HEK293T (cell line): ENCODE results near the gene THSD4.

ENCODE experiments used
- CTCF ChIA-PET: fragments of 350-600 bp; formaldehyde crosslinking; extraction: SDS; loops from one replicate; lab custom pipeline; 2021; ENCODE audit warnings: antibody characterized with exemption, inconsistent platforms; lab: Yijun Ruan, JAX
- POLR2A ChIA-PET: fragments of 350-600 bp; formaldehyde crosslinking; extraction: SDS; loops from one replicate; lab custom pipeline; 2020; ENCODE audit warnings: antibody characterized with exemption, inconsistent platforms; lab: Yijun Ruan, JAX
- DNase-seq: peaks from one replicate; pipeline ENCODE4 v3.0.0; 2012; ENCODE audit warnings: mixed read lengths; ENCODE audit errors: extremely low spot score
- ARNT ChIP-seq: fragments of 450-650 bp; IDR thresholded peaks from 2 replicates; pipeline ENCODE4 v1.6.1; 2017; ENCODE audit warnings: mild to moderate bottlenecking
- BHLHE40 ChIP-seq: fragments of 450-650 bp; IDR thresholded peaks from 2 replicates; pipeline ENCODE4 v1.6.1; 2016; ENCODE audit warnings: mild to moderate bottlenecking, moderate library complexity, borderline replicate concordance
- CTBP1 ChIP-seq: fragments of 450-650 bp; IDR thresholded peaks from 2 replicates; pipeline ENCODE4 v1.6.1; 2016; ENCODE audit warnings: borderline replicate concordance
- ELF4 ChIP-seq: fragments of 450-650 bp; IDR thresholded peaks from 2 replicates; pipeline ENCODE4 v1.6.1; 2017; ENCODE audit warnings: antibody characterized with exemption
- FOXA1 ChIP-seq: fragments of 450-650 bp; IDR thresholded peaks from 2 replicates; pipeline ENCODE4 v1.6.1; 2016; ENCODE audit warnings: mild to moderate bottlenecking
- FOXK2 ChIP-seq: fragments of 450-650 bp; IDR thresholded peaks from 2 replicates; pipeline ENCODE4 v1.6.1; 2016; ENCODE audit warnings: mild to moderate bottlenecking
- FOXM1 ChIP-seq: fragments of 450-650 bp; IDR thresholded peaks from 2 replicates; pipeline ENCODE4 v1.6.1; 2017; ENCODE audit warnings: mild to moderate bottlenecking, borderline replicate concordance
- HDGF ChIP-seq: fragments of 450-650 bp; IDR thresholded peaks from 2 replicates; pipeline ENCODE4 v1.6.1; 2017; ENCODE audit warnings: antibody characterized with exemption, borderline replicate concordance
- L3MBTL2 ChIP-seq: fragments of 450-650 bp; conservative IDR thresholded peaks from 2 replicates; pipeline ENCODE4 v1.6.1; 2016; ENCODE audit warnings: mild to moderate bottlenecking
- LEF1 ChIP-seq: fragments of 450-650 bp; IDR thresholded peaks from 2 replicates; pipeline ENCODE4 v1.6.1; 2017; ENCODE audit warnings: mild to moderate bottlenecking, borderline replicate concordance
- NFRKB ChIP-seq: fragments of 450-650 bp; IDR thresholded peaks from 2 replicates; pipeline ENCODE4 v1.6.1; 2016; ENCODE audit warnings: mild to moderate bottlenecking, moderate library complexity
- SP1 ChIP-seq: fragments of 450-650 bp; IDR thresholded peaks from 2 replicates; pipeline ENCODE4 v1.6.1; 2017
- SUZ12 ChIP-seq: fragments of 450-650 bp; IDR thresholded peaks from 2 replicates; pipeline ENCODE4 v1.6.1; 2016; ENCODE audit warnings: mild to moderate bottlenecking
- TARDBP ChIP-seq: fragments of 450-650 bp; IDR thresholded peaks from 2 replicates; pipeline ENCODE4 v1.6.1; 2016
- ZNF384 ChIP-seq: fragments of 450-650 bp; IDR thresholded peaks from 2 replicates; pipeline ENCODE4 v1.6.1; 2016
- TF ChIP-seq, protein P1 (sequence below): fragments of 450-650 bp; IDR thresholded peaks from 2 replicates; pipeline ENCODE4 v1.6.1; 2016

THSD4 gene

DNA sequence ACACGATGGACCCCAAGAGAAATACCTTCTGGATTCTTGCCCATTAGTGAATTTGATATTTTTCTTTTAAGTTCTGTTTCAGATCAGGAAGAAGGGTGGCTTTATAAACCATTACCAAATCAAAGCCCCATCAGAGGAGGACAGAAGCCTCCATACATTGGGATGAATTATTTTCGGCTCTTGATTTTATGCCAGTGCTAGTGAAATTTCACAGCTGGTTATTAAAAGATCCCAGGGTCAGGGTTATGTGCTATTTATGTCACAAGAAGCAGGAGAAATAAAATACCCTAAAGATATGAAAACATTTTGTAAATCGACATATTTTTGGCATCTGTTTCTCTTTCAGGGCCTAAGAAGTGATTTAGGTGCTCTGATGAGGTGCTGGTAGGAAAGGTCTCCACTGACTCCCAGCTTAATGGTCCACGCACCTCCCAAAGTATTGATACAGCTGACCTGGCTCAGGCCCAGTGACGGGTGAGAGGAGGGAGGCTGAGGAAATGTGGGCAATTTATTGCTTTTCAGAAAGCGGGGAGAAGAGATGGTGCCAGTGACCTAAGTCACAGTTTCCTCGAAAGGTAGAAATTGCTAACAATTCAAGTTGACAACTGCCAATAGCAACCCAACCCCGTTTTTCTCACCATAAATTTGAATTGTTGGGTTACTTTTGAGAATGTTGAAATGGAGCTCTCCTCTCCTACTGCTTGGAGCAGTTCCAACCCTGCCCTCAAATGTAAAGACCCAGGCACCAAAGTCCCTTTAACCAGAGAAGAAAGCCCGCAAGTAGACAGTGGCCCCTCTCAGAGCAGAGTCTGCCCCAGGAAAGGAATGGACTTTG lies 379.5 kb downstream of the THSD4 start:
- TF ChIP-seq FOXK2 (no peak), NFRKB (no peak), LEF1 (no peak), TARDBP (no peak), ARNT (no peak), ELF4 (no peak), SUZ12 (no peak), L3MBTL2 (no peak), SP1 (no peak), FOXM1 (no peak), BHLHE40 (no peak), HDGF (no peak), CTBP1 (no peak), FOXA1 (no peak), ZNF384 (no peak)
- TF ChIP-seq, protein P1, sequence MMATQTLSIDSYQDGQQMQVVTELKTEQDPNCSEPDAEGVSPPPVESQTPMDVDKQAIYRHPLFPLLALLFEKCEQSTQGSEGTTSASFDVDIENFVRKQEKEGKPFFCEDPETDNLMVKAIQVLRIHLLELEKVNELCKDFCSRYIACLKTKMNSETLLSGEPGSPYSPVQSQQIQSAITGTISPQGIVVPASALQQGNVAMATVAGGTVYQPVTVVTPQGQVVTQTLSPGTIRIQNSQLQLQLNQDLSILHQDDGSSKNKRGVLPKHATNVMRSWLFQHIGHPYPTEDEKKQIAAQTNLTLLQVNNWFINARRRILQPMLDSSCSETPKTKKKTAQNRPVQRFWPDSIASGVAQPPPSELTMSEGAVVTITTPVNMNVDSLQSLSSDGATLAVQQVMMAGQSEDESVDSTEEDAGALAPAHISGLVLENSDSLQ, result no peak
- POLR2A ChIA-PET, result no interaction called here
- no peak for DNase-seq
- CTCF ChIA-PET, result interaction anchor here (2.0 kb wide), 1 partner anchor 9 kb away, joined by 7 read pairs; no protein-coding TSS in a partner anchor

DNA sequence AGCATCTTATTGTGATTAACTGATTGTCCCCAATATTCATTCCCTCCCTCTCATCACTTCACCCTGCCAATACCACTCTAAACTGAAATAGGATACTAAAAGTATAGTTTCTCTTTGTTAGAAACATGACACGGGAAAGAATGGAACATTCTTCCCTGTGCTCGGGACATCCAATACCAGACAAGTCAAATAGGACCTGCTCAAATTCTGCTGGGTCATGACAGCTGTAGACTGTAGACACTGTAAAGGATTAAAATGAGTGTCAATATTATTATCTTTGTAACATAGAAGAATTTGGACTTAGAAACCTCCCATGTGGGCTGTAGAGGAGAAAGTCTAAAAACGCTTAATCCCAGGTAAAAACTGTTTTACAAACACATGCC lies 380.1 kb downstream of the THSD4 start:
- CTCF ChIA-PET, result no interaction called here
- no peak for TF ChIP-seq BHLHE40
- no peak for TF ChIP-seq L3MBTL2

DNA sequence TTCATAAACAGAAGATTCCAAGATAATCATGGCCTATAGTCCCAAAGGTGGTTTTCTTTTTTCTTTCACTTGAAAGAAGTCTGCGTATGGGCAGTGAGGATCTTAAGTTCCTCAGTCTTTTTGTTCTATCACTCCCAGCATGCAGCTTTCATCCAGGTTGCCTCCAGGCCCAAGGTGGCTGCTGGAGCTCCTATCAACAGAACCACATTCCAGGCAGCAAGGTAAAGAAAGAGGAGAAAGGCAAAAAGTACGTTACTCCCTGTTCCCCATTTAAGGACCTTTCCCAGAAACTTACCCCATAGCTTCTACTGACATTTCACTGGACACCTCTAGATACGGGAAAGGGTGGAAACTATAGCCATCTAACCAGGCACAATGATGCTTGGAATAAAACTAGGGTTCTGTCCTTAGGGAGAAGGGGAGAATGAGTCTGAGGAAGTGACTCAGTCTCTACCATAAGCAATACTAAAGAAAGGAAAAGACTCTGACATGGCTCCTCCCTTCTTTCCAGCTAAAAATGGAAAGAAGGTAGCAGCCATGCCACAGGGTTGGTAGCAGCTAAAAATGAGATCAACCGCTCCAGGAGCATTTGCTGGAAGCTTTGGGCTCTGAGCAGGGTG lies 381.2 kb downstream of the THSD4 start:
- POLR2A ChIA-PET, result no interaction called here
- no peak for DNase-seq
- CTCF ChIA-PET, result interaction anchor here (1.2 kb wide), 1 partner anchor 11 kb away, joined by 7 read pairs; no protein-coding TSS in a partner anchor
- TF ChIP-seq, protein P1, result no peak
- TF ChIP-seq SUZ12 (no peak), HDGF (no peak), TARDBP (no peak), NFRKB (no peak), LEF1 (no peak), BHLHE40 (no peak), ARNT (no peak), ZNF384 (no peak), FOXK2 (no peak), FOXM1 (no peak), CTBP1 (no peak), SP1 (no peak), ELF4 (no peak), FOXA1 (no peak)

More for the DNA sequence above, 380.1 kb downstream of the THSD4 start:
- POLR2A ChIA-PET, result no interaction called here
- DNase-seq, result no peak

DNA sequence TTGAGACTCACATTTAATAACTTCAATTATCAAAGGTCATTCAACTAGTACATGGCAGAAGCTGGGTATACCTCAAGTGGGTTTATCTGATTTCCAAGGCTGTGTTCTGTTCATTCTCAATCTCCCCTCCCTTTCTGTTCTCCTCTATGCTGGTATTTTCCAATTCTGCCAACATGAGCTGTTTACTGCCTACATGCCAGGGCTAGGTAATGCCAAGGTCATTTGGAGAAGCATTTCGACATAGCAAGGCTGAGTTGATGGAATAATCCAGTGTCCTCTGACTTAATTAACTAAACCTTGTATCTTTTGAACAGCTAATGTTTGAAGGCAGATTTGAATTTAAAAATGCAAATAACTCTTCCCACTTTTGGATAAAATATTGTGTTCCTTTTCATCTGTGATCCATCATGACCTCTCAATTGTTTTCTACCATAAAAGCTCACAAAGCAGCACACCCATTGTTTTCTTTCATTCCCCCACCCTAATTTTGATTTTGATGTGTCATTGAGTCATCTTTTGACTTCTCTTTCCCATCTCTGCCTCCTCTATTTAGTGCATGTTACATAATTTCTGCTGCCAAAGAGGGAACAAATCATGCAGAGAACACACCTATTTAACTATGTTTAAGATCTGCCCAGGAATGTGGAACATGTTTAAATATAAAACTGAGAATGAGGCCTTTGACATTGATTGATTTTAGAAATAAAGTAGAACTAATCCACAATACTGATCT lies 386.2 kb downstream of the THSD4 start:
- TF ChIP-seq LEF1 (no peak), L3MBTL2 (no peak), FOXK2 (no peak), ELF4 (no peak), SP1 (no peak), HDGF (no peak)
- TF ChIP-seq, protein P1, result no peak
- ChIA-PET POLR2A (no interaction called here), CTCF (no interaction called here)
- no peak for DNase-seq

DNA sequence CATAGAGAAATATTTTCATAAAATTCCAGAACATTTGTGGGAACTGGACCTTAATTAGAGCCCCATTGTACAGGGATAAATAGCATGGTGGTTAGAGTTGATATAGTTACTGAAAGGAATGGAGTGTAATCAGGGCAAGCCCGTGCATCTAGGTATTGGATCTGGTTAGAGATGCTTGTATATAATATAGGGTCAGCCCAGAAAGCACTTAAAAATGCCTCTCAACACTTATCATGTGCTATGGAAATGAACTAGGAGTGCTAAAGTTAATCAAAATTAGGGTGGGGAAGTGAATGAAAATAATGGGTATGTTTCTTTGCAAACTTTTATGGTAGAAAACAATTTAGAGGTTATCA lies 386.8 kb downstream of the THSD4 start:
- no peak for DNase-seq
- TF ChIP-seq FOXM1, result no peak
- POLR2A ChIA-PET, result no interaction called here
- CTCF ChIA-PET, result no interaction called here

DNA sequence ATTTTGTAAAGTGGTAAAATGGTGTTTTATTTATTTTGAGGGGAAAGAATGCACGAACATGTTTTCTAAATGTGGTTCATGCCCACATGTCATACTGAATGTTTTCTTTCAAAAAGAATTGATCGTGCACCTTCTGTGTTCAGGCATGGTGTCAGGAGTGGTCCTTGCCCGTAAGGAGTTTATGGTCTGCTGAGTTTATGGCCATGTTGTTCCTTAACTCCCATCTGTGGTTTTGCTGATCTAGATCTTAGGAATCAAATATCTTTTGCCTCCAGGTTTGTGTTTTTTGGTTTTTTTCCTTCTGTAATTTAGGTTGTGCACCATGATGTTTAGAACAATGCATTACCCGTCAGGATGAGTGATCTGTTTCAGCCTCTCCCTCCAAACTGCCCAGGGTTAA lies 390.7 kb downstream of the THSD4 start:
- ChIA-PET POLR2A (no interaction called here), CTCF (no interaction called here)
- DNase-seq, result no peak

More for the DNA sequence above, 390.7 kb downstream of the THSD4 start:
- TF ChIP-seq ZNF384, result no peak
- TF ChIP-seq SP1, result no peak
- TF ChIP-seq L3MBTL2, result no peak
- TF ChIP-seq TARDBP, result no peak
- no peak for TF ChIP-seq FOXA1
- TF ChIP-seq BHLHE40, result no peak
- no peak for TF ChIP-seq SUZ12
- TF ChIP-seq FOXK2, result no peak
- TF ChIP-seq CTBP1, result no peak
- no peak for TF ChIP-seq ELF4
